Adrenal gland (tissue), 12 donors: ENCODE measurements around the gene AFF1. TPM values are rescaled to one million over a fixed set of nuclear protein-coding genes. Genes with fewer than 3 reads are reported as not detected.

ENCODE experiments used
- DNase-seq, 7 donors: peaks; one replicate each; pipeline ENCODE4 v3.0.0-alpha.2; 2019 to 2020
- H3K27ac ChIP-seq, 5 donors: fragments of 200-600 bp; sonication (generic) in 4 of 5; 1 replicate in 3 of 5; 2 replicates in 2 of 5; pipeline versions ENCODE4 v1.5.1 to v1.8.0; 2016 to 2020; ENCODE audit warnings: mild to moderate bottlenecking in 1 of 5
- H3K27me3 ChIP-seq: fragments of 200-600 bp; 2 replicates; pipeline ENCODE4 v1.8.0; 2021
- H3K36me3 ChIP-seq, 2 donors: fragments of 200-600 bp; replicated peaks in 1 of 2; 1 replicate in 1 of 2; 2 replicates in 1 of 2; pipeline versions ENCODE4 v1.5.1 to v1.8.0; 2018 to 2022
- H3K4me1 ChIP-seq, 2 donors: fragments of 200-600 bp; replicated peaks in 1 of 2; 1 replicate in 1 of 2; 2 replicates in 1 of 2; pipeline versions ENCODE4 v1.5.1 to v1.8.0; 2018 to 2021
- H3K4me3 ChIP-seq, 4 donors: fragments of 200-600 bp; sonication (generic) in 3 of 4; one replicate each; pipeline ENCODE4 v1.5.1; 2016 to 2018
- H3K9me3 ChIP-seq, 3 donors: fragments of 200-600 bp; sonication (generic) in 1 of 3; replicated peaks in 1 of 3; 1 replicate in 2 of 3; 2 replicates in 1 of 3; pipeline versions ENCODE4 v1.5.1 to v1.8.0; 2016 to 2021
- CTCF ChIP-seq, 6 experiments: fragments of 450-650 bp in 4 of 6; fragments of 200-600 bp in 2 of 6; sonication (generic) in 1 of 6; IDR thresholded peaks; 1 replicate in 5 of 6; 2 replicates in 1 of 6; pipeline versions ENCODE4 v1.5.1 to v1.8.0; 2016 to 2021; ENCODE audit warnings: antibody characterized with exemption in 6 of 6, mild to moderate bottlenecking in 2 of 6, moderate library complexity in 1 of 6
- POLR2A ChIP-seq, 2 donors: fragments of 450-650 bp; IDR thresholded peaks; one replicate each; pipeline ENCODE4 v1.6.1; 2017; ENCODE audit warnings: antibody characterized with exemption in 2 of 2, mild to moderate bottlenecking in 2 of 2, moderate library complexity in 1 of 2
- WGBS, 4 donors: extraction: QIAGEN DNeasy Blood & Tissue Kit in 2 of 4; methylation state at CpG; one replicate each; pipeline versions ENCODE4 v1.1.5 to v1.1.7; 2013 to 2017; 5-methylcytosine and 5-hydroxymethylcytosine counted together
- intact Hi-C, 2 donors: fragments of 100-400 bp; cut with DNase I; formaldehyde crosslinking; loops; one replicate each; pipeline versions ENCODE4 v1.14.1 to v1.15.0; 2022 to 2023
- polyA plus RNA-seq, 3 donors: library from polyadenylated mRNA; stranded (reverse); fragments of 200-250 nt in 2 of 3; fragments of 350-450 nt in 1 of 3; fragmentation: Illumina TruSeq in 1 of 3; extraction: RNeasy Lipid Tissue Mini Kit (QIAGEN cat#74804) in 1 of 3; gene quantifications; one replicate each; pipeline ENCODE4 v1.2.3, GENCODE V29; 2013 to 2014
- total RNA-seq, 9 donors: library from RNA; depleted of rRNA in 4 of 9; stranded (reverse); fragments of >200 nt in 4 of 9; fragments of 120-200 nt in 1 of 9; fragmentation: NEBNext Ultra II Directional in 1 of 9; extraction: Animal tissue kit (Norgen Biotek cat#: 25700) in 1 of 9; gene quantifications; one replicate each; pipeline versions ENCODE4 v1.1.0 to v1.2.4, GENCODE V29; 2013 to 2023
- donor health status: healthy with polysubstance abuse.
- donor health status: Bipolar disorder and iron deficiency.
- donor health status: DM: yes; HTN: yes; CAD: no.
- donor health status: DM: no; HTN: no; CAD: no.
- donor health status: DM: no; HTN: no; CAD: no.
- donor health status: DM: yes; HTN: yes; CAD: no.

The AFF1 gene
- total and polyA plus RNA-seq, 12 donors, result 9.9 to 109 (median 52.3) TPM

GRCh38 chr4:87097075-87097474 lies 162.3 kb downstream of the AFF1 start:
- Histone ChIP-seq H3K27ac (no peak overlapping the region), H3K4me1 (peaks cover 0 to 29% of the 10 kb centered on the region in 2 donors), H3K27me3 (no peaks in the 10 kb centered on the region), H3K4me3 (no peak overlapping the region), H3K36me3 (peaks cover 0 to 18% of the 10 kb centered on the region in 2 donors), H3K9me3 (no peaks in the 10 kb centered on the region)
- 64 to 69% (median 68%) methylated on average over 4 of the region's 4 CpGs for WGBS, 4 donors
- DNase-seq, result no peak
- intact Hi-C loops, result loop anchor here in 1 of 2 donors (10.0 kb wide), 2 partner anchors 92 to 172 kb away; no protein-coding TSS in a partner anchor
- TF ChIP-seq CTCF (IDR thresholded peaks at IDR 0.05) (no peak), POLR2A (IDR thresholded peaks at IDR 0.05) (no peak)

DNA sequence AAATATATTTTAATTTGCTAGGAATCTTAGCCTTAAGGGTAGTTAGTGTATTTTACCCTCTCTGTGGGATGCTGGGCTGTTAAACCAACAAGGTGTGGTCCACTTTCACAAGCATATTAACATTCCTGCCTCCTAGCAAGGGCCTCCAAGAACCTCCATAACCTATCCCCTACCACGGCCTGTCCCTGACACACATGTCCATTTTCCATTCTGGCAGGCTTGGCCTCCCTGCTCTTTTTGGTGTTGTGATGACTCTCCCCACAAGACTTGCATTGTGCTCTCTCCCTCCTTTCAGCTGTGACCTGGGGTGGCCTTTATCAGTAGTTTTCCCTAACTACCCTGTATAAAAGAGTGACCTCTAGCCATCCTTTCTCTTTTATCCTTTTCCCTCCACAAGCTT lies 165.4 kb downstream of the AFF1 start:
- WGBS, 4 donors, result 42 to 71% (median 62%) methylated on average over 1 of the region's 1 CpG
- Histone ChIP-seq H3K27me3 (no peaks in the 10 kb centered on the region), H3K4me3 (no peak overlapping the region), H3K27ac (no peak overlapping the region), H3K9me3 (no peaks in the 10 kb centered on the region), H3K36me3 (peaks cover 0 to 2% of the 10 kb centered on the region in 2 donors), H3K4me1 (peaks cover 14 to 35% of the 10 kb centered on the region in 2 donors)
- DNase-seq, result no peak
- intact Hi-C loops, result no loop called here
- no peak for TF ChIP-seq POLR2A (IDR thresholded peaks at IDR 0.05)
- TF ChIP-seq CTCF (IDR thresholded peaks at IDR 0.05), result no peak

- no peak for TF ChIP-seq POLR2A (IDR thresholded peaks at IDR 0.05)
- no peak for TF ChIP-seq CTCF (IDR thresholded peaks at IDR 0.05)
- intact Hi-C loops, result no loop called here
- Histone ChIP-seq H3K27ac (no peak overlapping the region), H3K4me1 (peaks cover 14 to 42% of the 10 kb centered on the region in 2 donors), H3K27me3 (no peaks in the 10 kb centered on the region), H3K36me3 (no peaks in the 10 kb centered on the region), H3K4me3 (no peak overlapping the region), H3K9me3 (no peaks in the 10 kb centered on the region)
- peak in 1 of 7 donors; percentile 15 for DNase-seq
- 81 to 87% (median 86%) methylated on average over 7 of the region's 7 CpGs for WGBS, 4 donors
These were observed 166.9 kb downstream of the AFF1 start for GRCh38 chr4:87101543-87102199.

GRCh38 chr4:87103086-87103485 lies 168.3 kb downstream of the AFF1 start:
- Histone ChIP-seq H3K36me3 (no peaks in the 10 kb centered on the region), H3K9me3 (no peaks in the 10 kb centered on the region), H3K4me3 (no peak overlapping the region), H3K4me1 (peaks cover 23 to 47% of the 10 kb centered on the region in 2 donors), H3K27me3 (no peaks in the 10 kb centered on the region), H3K27ac (peak overlapping the region in 3 of 5 donors; percentile 26 to 61 (median 37))
- TF ChIP-seq CTCF (IDR thresholded peaks at IDR 0.05) (no peak), POLR2A (IDR thresholded peaks at IDR 0.05) (no peak)
- WGBS, 4 donors, result 70 to 90% (median 86%) methylated on average over 1 of the region's 1 CpG
- intact Hi-C loops, result no loop called here
- no peak for DNase-seq
